H1 (cell line): ENCODE data around the gene PIP5K1C. TPM values are rescaled to one million over a fixed set of nuclear protein-coding genes. Genes with fewer than 3 reads are reported as not detected.

Source experiments
- CHD7 ChIP-seq: fragments of 300-600 bp; sonication (generic); IDR thresholded peaks from 2 replicates; pipeline ENCODE4 v1.7.1; 2012; ENCODE audit warnings: low read length, moderate library complexity, mild to moderate bottlenecking, inconsistent platforms; ENCODE audit not compliant: insufficient replicate concordance
- EP300 ChIP-seq, 2 experiments: IDR thresholded peaks; 1 replicate in 1 of 2; 2 replicates in 1 of 2; pipeline ENCODE4 v1.6.1; 2011 to 2012; ENCODE audit warnings: low read depth in 2 of 2, low read length in 2 of 2, mild to moderate bottlenecking in 2 of 2, borderline replicate concordance in 1 of 2, inconsistent platforms in 1 of 2, moderate library complexity in 1 of 2
- FOSL1 ChIP-seq: IDR thresholded peaks from 2 replicates; pipeline ENCODE4 v1.6.1; 2011; ENCODE audit warnings: mild to moderate bottlenecking, low read depth, low read length, moderate library complexity; ENCODE audit not compliant: insufficient read depth
- KDM1A ChIP-seq: fragments of 200-600, 300-600 bp; sonication (generic); IDR thresholded peaks from 2 replicates; pipeline ENCODE4 v1.7.1; 2016; ENCODE audit warnings: mild to moderate bottlenecking, low read length, borderline replicate concordance
- NANOG ChIP-seq: IDR thresholded peaks from 2 replicates; pipeline ENCODE4 v1.6.1; 2011; ENCODE audit warnings: low read length, low read depth, mild to moderate bottlenecking, inconsistent platforms; ENCODE audit not compliant: insufficient read depth, poor library complexity, severe bottlenecking
- POLR2AphosphoS5 ChIP-seq: IDR thresholded peaks from 2 replicates; pipeline ENCODE4 v1.6.1; 2011; ENCODE audit warnings: low read depth, low read length
- SAP30 ChIP-seq: fragments of 300-600 bp; sonication (generic); IDR thresholded peaks from 2 replicates; pipeline ENCODE4 v1.7.1; 2012; ENCODE audit warnings: low read length, moderate library complexity, mild to moderate bottlenecking, inconsistent platforms; ENCODE audit not compliant: insufficient read depth, insufficient replicate concordance
- SIRT6 ChIP-seq: IDR thresholded peaks from one replicate; pipeline ENCODE4 v1.7.1; 2012; ENCODE audit warnings: low read length, inconsistent platforms
- SP2 ChIP-seq: IDR thresholded peaks from 2 replicates; pipeline ENCODE4 v1.6.1; 2012; ENCODE audit warnings: mild to moderate bottlenecking, low read length, inconsistent platforms
- SP4 ChIP-seq: IDR thresholded peaks from 2 replicates; pipeline ENCODE4 v1.6.1; 2012; ENCODE audit warnings: low read length, inconsistent platforms
- YY1 ChIP-seq: IDR thresholded peaks from 2 replicates; pipeline ENCODE4 v1.6.1; 2011; ENCODE audit warnings: low read depth, mild to moderate bottlenecking, low read length
- polyA plus RNA-seq, 7 experiments: library from polyadenylated mRNA; depleted of rRNA in 3 of 7; stranded (reverse) in 5 of 7; unstranded in 2 of 7; fragments of >200 nt in 5 of 7; fragments of 200-250 nt in 2 of 7; gene quantifications; 1 replicate in 5 of 7; 2 replicates in 1 of 7; 4 replicates in 1 of 7; pipeline versions ENCODE4 v1.2.1 to v1.2.3, GENCODE V29; 2011 to 2013; ENCODE audit warnings: missing spikeins in 2 of 7, mixed read lengths in 2 of 7
- total RNA-seq: library from RNA; stranded (reverse); fragmentation: NEBNext Ultra II Directional; extraction: Animal tissue kit (Norgen Biotek cat#: 25700); gene quantifications from 2 replicates; pipeline ENCODE4 v1.2.1, GENCODE V29; 2021
- TF ChIP-seq, protein P1 (sequence below): IDR thresholded peaks from 2 replicates; pipeline ENCODE4 v1.6.1; 2012; ENCODE audit warnings: inconsistent platforms

PIP5K1C gene
- total and polyA plus RNA-seq, 2 of the 8 experiments (the other 6 are each of a cell fraction or from before 2014, with no cell fraction given) = 10.6 to 32.9 TPM

GRCh38 chr19:3611841-3612240 is 88.4 kb downstream of the PIP5K1C start (continued):
- TF ChIP-seq CHD7 (no peak), KDM1A (no peak), NANOG (no peak), SP2 (no peak), EP300 (IDR thresholded peaks at IDR 0.05; ENCODE audit: borderline replicate concordance in 1 of 2, low read depth in 2 of 2, low read length in 2 of 2) (no peak), FOSL1 (no peak), YY1 (no peak), SP4 (no peak), SIRT6 (no peak), POLR2AphosphoS5 (no peak), SAP30 (no peak)
- TF ChIP-seq, protein P1, sequence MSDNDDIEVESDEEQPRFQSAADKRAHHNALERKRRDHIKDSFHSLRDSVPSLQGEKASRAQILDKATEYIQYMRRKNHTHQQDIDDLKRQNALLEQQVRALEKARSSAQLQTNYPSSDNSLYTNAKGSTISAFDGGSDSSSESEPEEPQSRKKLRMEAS = no peak
